ENCODE results near the gene TMEM80. TPM values are rescaled to one million over a fixed set of nuclear protein-coding genes. Genes with fewer than 3 reads are reported as not detected.

The TMEM80 gene
- total RNA-seq, 1 experiment from 2014 or later = 45.2 TPM

GRCh38 chr11:725624-726202 is 30.1 kb downstream of the TMEM80 start:
- H3K27ac ChIP-seq (ENCODE audit: low read length) = no peak overlapping the region
- intact Hi-C loops (cut with micrococcal nuclease; ENCODE audit: unreplicated experiment) = loop anchor here (10.0 kb wide), 1 partner anchor 171 kb away; no protein-coding TSS in a partner anchor

More at GRCh38 chr11:725624-726202, 30.1 kb downstream of the TMEM80 start:
- Histone ChIP-seq H3K27me3 (ENCODE audit: control insufficient read depth, insufficient read depth, low read length) (no peaks in the 10 kb centered on the region), H3K4me3 (ENCODE audit: low read depth in 2 of 2, low read length in 2 of 2) (no peak overlapping the region), H3K9me3 (ENCODE audit: control insufficient read depth, insufficient read depth, low read depth, low read length) (no peaks in the 10 kb centered on the region), H3K4me1 (ENCODE audit: control insufficient read depth, insufficient read depth, low read length) (peaks cover 41% of the 10 kb centered on the region), H3K36me3 (ENCODE audit: control insufficient read depth, insufficient read depth, low read length) (peaks cover 5% of the 10 kb centered on the region; the same call in 1 of the 2 replicates)
- ChIA-PET POLR2A (interaction anchor here (0.5 to 1.2 kb wide), 4 partner anchors 10 to 27 kb away, joined by 3 to 15 read pairs (median 8); no protein-coding TSS in a partner anchor), CTCF (interaction anchor here (0.6 to 3.0 kb wide), 5 partner anchors 15 to 30 kb away, joined by 3 to 12 read pairs (median 6); partner anchors contain the start of gene TMEM80)
- no peak for ATAC-seq
- BruUV-seq (replicated peaks) = no TSS peak
- TF ChIP-seq POLR2AphosphoS5 (IDR thresholded peaks at IDR 0.05; ENCODE audit: low read depth, low read length) = no peak
- no peak for TF ChIP-seq TCF7L2 (IDR thresholded peaks at IDR 0.05; ENCODE audit: low read depth, low read length)
- TF ChIP-seq CTCF (IDR thresholded peaks at IDR 0.05) = no peak
- no peak for TF ChIP-seq REST (IDR thresholded peaks at IDR 0.05; ENCODE audit: insufficient read depth in 1 of 2, low read depth in 2 of 2, low read length in 1 of 2)
- no peak for TF ChIP-seq SIN3A (IDR thresholded peaks at IDR 0.05; ENCODE audit: borderline replicate concordance, insufficient read depth, low read depth, low read length)
- in situ Hi-C loops (cut with HindIII; ENCODE audit: low pct_unique_long_range_greater_than_20kb, low sequenced_read_pairs) = no loop called here
- no peak for DNase-seq (ENCODE audit: low read depth, low spot score)
